PC-3 (cell line): ENCODE data around the gene LRP10. TPM values are rescaled to one million over a fixed set of nuclear protein-coding genes. Genes with fewer than 3 reads are reported as not detected.
"Not testable (repeated sequence)": the region's sequence is repeated elsewhere in the genome, so short reads cannot be mapped to it uniquely, and the experiment has no call there.

Source experiments
- ATAC-seq: fragments of 200-7000 bp; cut with Tn5 transposase; 2 replicates; pipeline ENCODE4 v1.9.1; 2020; ENCODE audit warnings: mild to moderate bottlenecking, moderate library complexity
- BruUV-seq: library from RNA; stranded (reverse); fragments of 400-500 nt; replicated peaks from 2 replicates; lab custom pipeline; 2021; lab: Mats Ljungman, UMichigan
- CTCF ChIA-PET: fragments of 300-600 bp; sonication (Branson Sonifier 250); formaldehyde crosslinking; loops from one replicate; lab custom pipeline; 2022; ENCODE audit warnings: antibody characterized with exemption; lab: Charles Lee
- POLR2A ChIA-PET: fragments of 300-600 bp; sonication (Branson Sonifier 250); formaldehyde crosslinking; loops from one replicate; lab custom pipeline; 2022; ENCODE audit warnings: antibody characterized with exemption; ENCODE audit not compliant: unreplicated experiment; lab: Charles Lee
- DNase-seq: peaks from one replicate; pipeline ENCODE4 v3.0.0-alpha.2; 2015
- H2AFZ ChIP-seq: fragments of 300-600 bp; sonication (generic); 2 replicates; pipeline ENCODE4 v1.6.0; 2016; ENCODE audit warnings: antibody characterized with exemption, low read length
- H3F3A ChIP-seq: fragments of 300-600 bp; sonication (generic); one replicate; pipeline ENCODE4 v1.6.0; 2017; ENCODE audit warnings: antibody characterized with exemption, low read length, control low read depth, mild to moderate bottlenecking; ENCODE audit not compliant: unreplicated experiment
- H3K27ac ChIP-seq: fragments of 300-600 bp; sonication (generic); 2 replicates; pipeline ENCODE4 v1.5.1; 2016; ENCODE audit warnings: mild to moderate bottlenecking, low read length
- H3K27me3 ChIP-seq: fragments of 300-600 bp; sonication (generic); 2 replicates; pipeline ENCODE4 v1.6.1; 2016; ENCODE audit warnings: low read length, mixed read lengths
- H3K36me3 ChIP-seq: fragments of 300-600 bp; sonication (generic); 2 replicates; pipeline ENCODE4 v1.6.1; 2016; ENCODE audit warnings: low read depth, mixed run types, low read length, mixed read lengths
- H3K4me1 ChIP-seq: fragments of 300-600 bp; sonication (generic); 2 replicates; pipeline ENCODE4 v1.5.1; 2016; ENCODE audit warnings: low read length; ENCODE audit not compliant: insufficient read depth
- H3K4me2 ChIP-seq: fragments of 300-600 bp; sonication (generic); 2 replicates; pipeline ENCODE4 v1.6.0; 2016; ENCODE audit warnings: low read length
- H3K4me3 ChIP-seq: fragments of 300-600 bp; sonication (generic); 2 replicates; pipeline ENCODE4 v1.5.1; 2016; ENCODE audit warnings: mild to moderate bottlenecking, low read length, mixed read lengths
- H3K79me2 ChIP-seq: fragments of 300-600 bp; sonication (generic); 2 replicates; pipeline ENCODE4 v1.6.1; 2017; ENCODE audit warnings: low read length, mixed read lengths
- H3K9ac ChIP-seq: fragments of 300-600 bp; sonication (generic); 2 replicates; pipeline ENCODE4 v1.6.0; 2016; ENCODE audit warnings: mild to moderate bottlenecking, low read length
- H3K9me2 ChIP-seq: fragments of 300-600 bp; sonication (generic); replicated peaks from 2 replicates; pipeline ENCODE4 v1.6.1; 2016; ENCODE audit warnings: mixed run types, low read length, mixed read lengths
- H3K9me3 ChIP-seq: fragments of 300-600 bp; sonication (generic); 2 replicates; pipeline ENCODE4 v1.6.1; 2016; ENCODE audit warnings: low read length, mixed read lengths
- H4K20me1 ChIP-seq: fragments of 300-600 bp; sonication (generic); 2 replicates; pipeline ENCODE4 v1.6.1; 2016; ENCODE audit warnings: low read length, mixed read lengths
- EZH2 ChIP-seq: fragments of 300-600 bp; sonication (generic); IDR thresholded peaks from one replicate; pipeline ENCODE4 v1.6.1; 2017; ENCODE audit warnings: antibody characterized with exemption, mild to moderate bottlenecking, low read length; ENCODE audit not compliant: unreplicated experiment
- EZH2phosphoT487 ChIP-seq: fragments of 300-600 bp; sonication (generic); IDR thresholded peaks from 2 replicates; pipeline ENCODE4 v1.6.1; 2018; ENCODE audit warnings: mild to moderate bottlenecking, antibody characterized with exemption, low read length, borderline replicate concordance
- intact Hi-C: fragments of 100-400 bp; cut with micrococcal nuclease; formaldehyde crosslinking; loops from 2 replicates; pipeline ENCODE4 v1.9.0; 2023
- total RNA-seq: library from RNA; depleted of rRNA; stranded (reverse); fragments of >200 nt; gene quantifications from 2 replicates; pipeline ENCODE4 v1.2.3, GENCODE V29; 2014
- TF ChIP-seq, protein P1 (sequence below): fragments of 300-600 bp; sonication (generic); conservative IDR thresholded peaks from 2 replicates; pipeline ENCODE4 v1.5.1; 2017; ENCODE audit warnings: antibody characterized with exemption, low read depth, mild to moderate bottlenecking, low read length

Gene LRP10
- total RNA-seq, 1 experiment from 2014 or later: 46.5 TPM

DNA sequence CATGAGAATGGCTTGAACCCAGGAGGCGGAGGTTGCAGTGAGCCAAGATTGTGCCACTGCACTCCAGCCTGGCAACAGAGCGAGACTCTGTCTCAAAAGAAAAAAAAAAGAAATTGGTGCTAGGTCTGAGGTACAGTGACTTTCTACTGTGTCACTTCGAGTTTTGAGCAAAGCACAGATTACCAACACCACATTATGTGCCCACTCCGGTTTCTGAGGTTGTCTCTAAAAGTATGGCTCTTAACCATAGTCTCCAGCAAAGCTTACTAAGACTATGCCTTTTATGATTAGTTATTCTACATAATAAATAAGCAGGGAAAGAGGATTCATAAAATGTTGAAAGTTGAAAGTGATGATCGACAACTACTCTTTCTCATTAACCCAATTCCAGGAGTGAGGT, 39.4 kb downstream of the LRP10 start:
- intact Hi-C loops: no loop called here
- BruUV-seq: no TSS peak
- Histone ChIP-seq H3F3A (no peaks in the 10 kb centered on the region), H4K20me1 (no peaks in the 10 kb centered on the region), H3K4me1 (no peaks in the 10 kb centered on the region), H3K9me3 (no peaks in the 10 kb centered on the region), H3K9me2 (no peaks in the 10 kb centered on the region), H3K27me3 (no peaks in the 10 kb centered on the region), H2AFZ (no peak overlapping the region), H3K4me3 (no peak overlapping the region), H3K4me2 (no peak overlapping the region), H3K9ac (no peak overlapping the region), H3K36me3 (peaks cover 16% of the 10 kb centered on the region), H3K27ac (no peak overlapping the region), H3K79me2 (peaks cover 44% of the 10 kb centered on the region)
- ATAC-seq (no peak), DNase-seq (no peak)
- POLR2A ChIA-PET: no interaction called here
- CTCF ChIA-PET: interaction anchor here (0.6 kb wide), 1 partner anchor 48 kb away, joined by 3 read pairs; no protein-coding TSS in a partner anchor
- TF ChIP-seq EZH2phosphoT487 (no peak), EZH2 (no peak)
- TF ChIP-seq, protein P1, sequence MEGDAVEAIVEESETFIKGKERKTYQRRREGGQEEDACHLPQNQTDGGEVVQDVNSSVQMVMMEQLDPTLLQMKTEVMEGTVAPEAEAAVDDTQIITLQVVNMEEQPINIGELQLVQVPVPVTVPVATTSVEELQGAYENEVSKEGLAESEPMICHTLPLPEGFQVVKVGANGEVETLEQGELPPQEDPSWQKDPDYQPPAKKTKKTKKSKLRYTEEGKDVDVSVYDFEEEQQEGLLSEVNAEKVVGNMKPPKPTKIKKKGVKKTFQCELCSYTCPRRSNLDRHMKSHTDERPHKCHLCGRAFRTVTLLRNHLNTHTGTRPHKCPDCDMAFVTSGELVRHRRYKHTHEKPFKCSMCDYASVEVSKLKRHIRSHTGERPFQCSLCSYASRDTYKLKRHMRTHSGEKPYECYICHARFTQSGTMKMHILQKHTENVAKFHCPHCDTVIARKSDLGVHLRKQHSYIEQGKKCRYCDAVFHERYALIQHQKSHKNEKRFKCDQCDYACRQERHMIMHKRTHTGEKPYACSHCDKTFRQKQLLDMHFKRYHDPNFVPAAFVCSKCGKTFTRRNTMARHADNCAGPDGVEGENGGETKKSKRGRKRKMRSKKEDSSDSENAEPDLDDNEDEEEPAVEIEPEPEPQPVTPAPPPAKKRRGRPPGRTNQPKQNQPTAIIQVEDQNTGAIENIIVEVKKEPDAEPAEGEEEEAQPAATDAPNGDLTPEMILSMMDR: no peak

DNA sequence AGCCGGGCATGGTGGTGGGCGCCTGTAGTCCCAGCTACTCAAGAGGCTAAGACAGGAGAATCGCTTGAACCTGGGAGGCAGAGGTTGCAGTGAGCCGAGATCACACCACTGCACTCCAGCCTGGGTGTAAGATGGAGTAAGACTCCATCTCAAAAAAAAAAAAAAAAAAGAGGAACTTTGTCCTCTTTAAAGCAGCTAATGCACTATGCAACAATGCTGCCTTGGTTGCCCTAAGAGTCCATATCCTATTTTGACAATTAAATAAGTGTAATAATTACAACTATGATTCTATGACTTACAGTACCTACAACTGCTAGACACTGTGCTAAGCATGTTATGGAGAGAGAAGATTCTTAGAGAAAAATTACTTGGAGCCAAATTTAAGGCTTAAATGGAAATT, 43.3 kb downstream of the LRP10 start:
- H3K27ac ChIP-seq, H3K27me3 ChIP-seq, BruUV-seq, DNase-seq, H3K4me3 ChIP-seq, H3K36me3 ChIP-seq, H4K20me1 ChIP-seq, intact Hi-C loops, H3K9me2 ChIP-seq, ATAC-seq, H3K9ac ChIP-seq, CTCF ChIA-PET, H3K4me2 ChIP-seq, POLR2A ChIA-PET, H3F3A ChIP-seq, H2AFZ ChIP-seq, H3K9me3 ChIP-seq: not testable (repeated sequence)
- Histone ChIP-seq H3K79me2 (peaks cover 73% of the 10 kb centered on the region), H3K4me1 (peaks cover 19% of the 10 kb centered on the region)

DNA sequence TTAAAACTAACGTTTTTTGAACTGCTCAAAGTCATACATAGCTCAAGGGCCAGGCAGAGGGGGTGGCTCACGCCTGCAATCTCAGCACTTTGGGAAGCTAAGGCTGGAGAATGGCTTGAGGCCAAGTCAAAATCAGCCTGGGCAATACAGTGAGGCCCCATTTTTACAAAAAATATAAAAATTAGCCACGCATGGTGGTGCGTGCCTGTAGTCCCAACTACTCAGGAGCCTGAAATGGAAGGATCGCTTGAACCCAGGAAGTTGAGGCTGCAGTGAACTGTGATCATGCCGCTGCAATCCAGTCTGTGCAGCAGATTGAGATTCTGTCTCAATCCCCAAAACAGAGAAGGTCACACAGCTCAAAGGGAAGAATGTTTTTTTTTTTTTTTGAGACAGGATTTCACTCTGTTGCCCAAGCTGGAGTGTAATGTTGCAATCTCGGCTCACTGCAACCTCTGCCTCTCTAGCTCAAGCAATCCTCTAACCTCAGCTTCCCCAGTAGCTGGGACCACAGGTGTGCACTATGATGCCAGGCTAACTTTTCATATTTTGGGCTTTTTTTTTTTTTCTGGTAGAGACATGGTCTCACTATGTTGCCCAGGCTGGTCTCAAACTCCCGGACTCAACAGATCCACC, 44.5 kb downstream of the LRP10 start:
- Histone ChIP-seq H3K9ac (no peak overlapping the region), H3K79me2 (peaks cover 70% of the 10 kb centered on the region), H3K4me2 (no peak overlapping the region), H2AFZ (no peak overlapping the region), H3K36me3 (peaks cover 20% of the 10 kb centered on the region), H4K20me1 (no peaks in the 10 kb centered on the region), H3K9me2 (no peaks in the 10 kb centered on the region), H3K4me1 (peaks cover 20% of the 10 kb centered on the region), H3K9me3 (no peaks in the 10 kb centered on the region), H3K4me3 (no peak overlapping the region), H3F3A (no peaks in the 10 kb centered on the region), H3K27ac (no peak overlapping the region), H3K27me3 (no peaks in the 10 kb centered on the region)
- ChIA-PET POLR2A (interaction anchor here (0.7 kb wide), 2 partner anchors 81 to 366 kb away, joined by 18 to 21 read pairs; no protein-coding TSS in a partner anchor), CTCF (no interaction called here)
- no peak for ATAC-seq
- intact Hi-C loops: no loop called here
- TF ChIP-seq EZH2phosphoT487 (no peak), EZH2 (no peak)
- TF ChIP-seq, protein P1: no peak
- DNase-seq: no peak
- BruUV-seq: no TSS peak
